ENCODE results near the gene MRGPRD. TPM values are rescaled to one million over a fixed set of nuclear protein-coding genes. Genes with fewer than 3 reads are reported as not detected.

MRGPRD gene
- total RNA-seq, 4 donors from 2014 or later = not detected

GRCh38 chr11:68963779-68964178 is 17.0 kb downstream of the MRGPRD start:
- H3K9me3 ChIP-seq = no peaks in the 10 kb centered on the region
- H3K4me3 ChIP-seq (replicated peaks in 1 of 3) = no peak overlapping the region
- no peaks in the 10 kb centered on the region for H3K36me3 ChIP-seq
- H3K27ac ChIP-seq = no peak overlapping the region
- TF ChIP-seq CTCF (IDR thresholded peaks at IDR 0.05) = no peak
- no peak for TF ChIP-seq POLR2A (IDR thresholded peaks at IDR 0.05)
- no peaks in the 10 kb centered on the region for H3K4me1 ChIP-seq
- no peak for DNase-seq
- 55 to 78% methylated on average over 2 to 3 of the region's 3 CpGs for WGBS, 2 donors
- intact Hi-C loops (cut with DNase I) = no loop called here
- no peaks in the 10 kb centered on the region for H3K27me3 ChIP-seq

- Histone ChIP-seq H3K9me3 (no peaks in the 10 kb centered on the region), H3K4me3 (replicated peaks in 1 of 3) (no peak overlapping the region), H3K27ac (no peak overlapping the region), H3K36me3 (no peaks in the 10 kb centered on the region), H3K4me1 (no peaks in the 10 kb centered on the region), H3K27me3 (no peaks in the 10 kb centered on the region)
- TF ChIP-seq POLR2A (IDR thresholded peaks at IDR 0.05) = no peak
- no peak for TF ChIP-seq CTCF (IDR thresholded peaks at IDR 0.05)
- 86 to 88% methylated on average over 16 of the region's 16 CpGs for WGBS, 2 donors
- intact Hi-C loops (cut with DNase I) = no loop called here
- no peak for DNase-seq
Observed at GRCh38 chr11:68962527-68963250, 18.1 kb downstream of the MRGPRD start.

- Histone ChIP-seq H3K4me1 (no peaks in the 10 kb centered on the region), H3K27me3 (no peaks in the 10 kb centered on the region), H3K27ac (no peak overlapping the region), H3K36me3 (no peaks in the 10 kb centered on the region), H3K9me3 (no peaks in the 10 kb centered on the region), H3K4me3 (replicated peaks in 1 of 3) (no peak overlapping the region)
- 61 to 64% methylated on average over 8 of the region's 8 CpGs for WGBS, 2 donors
- no peak for DNase-seq
- TF ChIP-seq CTCF (IDR thresholded peaks at IDR 0.05) (no peak), POLR2A (IDR thresholded peaks at IDR 0.05) (no peak)
- intact Hi-C loops (cut with DNase I) = no loop called here
Observed at GRCh38 chr11:68961245-68961644, 19.5 kb downstream of the MRGPRD start.

GRCh38 chr11:68960294-68961071 is 20.3 kb downstream of the MRGPRD start:
- Histone ChIP-seq H3K27me3 (no peaks in the 10 kb centered on the region), H3K36me3 (no peaks in the 10 kb centered on the region), H3K4me1 (peaks cover 0 to 2% of the 10 kb centered on the region in 2 donors), H3K27ac (no peak overlapping the region), H3K9me3 (no peaks in the 10 kb centered on the region), H3K4me3 (replicated peaks in 1 of 3) (no peak overlapping the region)
- 90 to 93% methylated on average over 17 to 18 of the region's 25 CpGs for WGBS, 2 donors
- TF ChIP-seq POLR2A (IDR thresholded peaks at IDR 0.05) = no peak
- no peak for TF ChIP-seq CTCF (IDR thresholded peaks at IDR 0.05)
- DNase-seq = no peak
- intact Hi-C loops (cut with DNase I) = no loop called here

Data from thyroid gland (tissue), 4 donors.